A549 (cell line): ENCODE results near the gene ZCCHC24. TPM values are rescaled to one million over a fixed set of nuclear protein-coding genes. Genes with fewer than 3 reads are reported as not detected.

Experiments used
- ATAC-seq, 2 experiments: fragments of 200-7000 bp in 1 of 2; fragments of >200 bp in 1 of 2; cut with Nextera tagmentation in 1 of 2; cut with Tn5 transposase in 1 of 2; 3 replicates each; pipeline versions ENCODE4 v1.8.0 to v1.9.1; 2018 to 2020; ENCODE audit warnings: mild to moderate bottlenecking in 1 of 2, moderate library complexity in 1 of 2
- CTCF ChIA-PET: fragments of 300-600 bp; sonication (Branson Sonifier 250); formaldehyde crosslinking; extraction: SDS; loops from one replicate; lab custom pipeline; 2021; ENCODE audit warnings: antibody characterized with exemption, inconsistent platforms; lab: Yijun Ruan, JAX
- POLR2A ChIA-PET: fragments of 350-600 bp; formaldehyde crosslinking; extraction: SDS; loops from one replicate; lab custom pipeline; 2021; ENCODE audit warnings: antibody characterized with exemption, inconsistent platforms; lab: Yijun Ruan, JAX
- DNase-seq, 2 experiments: peaks; one replicate each; pipeline versions ENCODE4 v3.0.0 to v3.0.0-alpha.2; 2011 to 2016; ENCODE audit warnings: low read depth in 1 of 2, low spot score in 1 of 2
- FAIRE-seq: peaks from 2 replicates; lab custom pipeline; 2011; peaks lifted over from hg19 to GRCh38; lab: Jason Lieb, UNC
- H3K27ac ChIP-seq, 2 experiments: fragments of >200 bp; sonication (Bioruptor Twin); formaldehyde crosslinking; 3 replicates each; pipeline ENCODE4 v1.5.1; 2016 to 2017
- H3K4me1 ChIP-seq: fragments of >200 bp; sonication (Bioruptor Twin); formaldehyde crosslinking; 3 replicates; pipeline ENCODE4 v1.6.1; 2016
- H3K4me2 ChIP-seq: fragments of >200 bp; sonication (Bioruptor Twin); formaldehyde crosslinking; 3 replicates; pipeline ENCODE4 v1.6.1; 2016
- H3K4me3 ChIP-seq: fragments of >200 bp; sonication (Bioruptor Twin); formaldehyde crosslinking; 3 replicates; pipeline ENCODE4 v1.5.1; 2016
- H3K9me3 ChIP-seq: fragments of >200 bp; sonication (Bioruptor Twin); formaldehyde crosslinking; 3 replicates; pipeline ENCODE4 v1.6.1; 2016
- ATOH8 ChIP-seq: fragments of 250-450 bp; sonication (Bioruptor Pico); IDR thresholded peaks from 2 replicates; pipeline ENCODE4 v1.5.0; 2020; ENCODE audit warnings: low read depth, mild to moderate bottlenecking, moderate library complexity
- BHLHE40 ChIP-seq: IDR thresholded peaks from 2 replicates; pipeline ENCODE4 v1.6.1; 2012; ENCODE audit warnings: low read depth, low read length, inconsistent platforms
- CBX2 ChIP-seq: fragments of 200-600 bp; sonication (generic); IDR thresholded peaks from 2 replicates; pipeline ENCODE4 v1.6.1; 2016; ENCODE audit warnings: low read depth, mild to moderate bottlenecking, borderline replicate concordance
- CEBPB ChIP-seq, 2 experiments: fragments of >200 bp in 1 of 2; sonication (Bioruptor Twin) in 1 of 2; formaldehyde crosslinking in 1 of 2; IDR thresholded peaks; 2 replicates each; pipeline ENCODE4 v1.6.1; 2012 to 2016
- CHD2 ChIP-seq: fragments of 150-350 bp; IDR thresholded peaks from 2 replicates; pipeline ENCODE4 v1.6.1; 2014; ENCODE audit warnings: low read length; ENCODE audit not compliant: partially characterized antibody
- ELK1 ChIP-seq: fragments of 150-350 bp; IDR thresholded peaks from 2 replicates; pipeline ENCODE4 v1.6.1; 2014; ENCODE audit warnings: low read depth, mild to moderate bottlenecking, low read length
- EP300 ChIP-seq, 2 experiments: fragments of >200 bp; sonication (Bioruptor Twin); formaldehyde crosslinking; IDR thresholded peaks; 2 replicates in 1 of 2; 3 replicates in 1 of 2; pipeline ENCODE4 v1.6.1; 2016 to 2017
- GATA3 ChIP-seq: IDR thresholded peaks from 2 replicates; pipeline ENCODE4 v1.6.1; 2012; ENCODE audit warnings: borderline replicate concordance
- HOXB13 ChIP-seq: fragments of 250-450 bp; sonication (Bioruptor Pico); IDR thresholded peaks from 2 replicates; pipeline ENCODE4 v1.5.0; 2020; ENCODE audit warnings: low read depth, mild to moderate bottlenecking, moderate library complexity
- KDM1A ChIP-seq: fragments of 200-600 bp; sonication (generic); IDR thresholded peaks from 2 replicates; pipeline ENCODE4 v1.6.1; 2016; ENCODE audit warnings: low read depth, mild to moderate bottlenecking
- NPAS2 ChIP-seq: fragments of 250-450 bp; sonication (Bioruptor Pico); IDR thresholded peaks from 2 replicates; pipeline ENCODE4 v1.8.0; 2022; ENCODE audit warnings: mild to moderate bottlenecking, moderate library complexity, borderline replicate concordance
- NR3C1 ChIP-seq: fragments of >200 bp; sonication (Bioruptor Twin); formaldehyde crosslinking; IDR thresholded peaks from 3 replicates; pipeline ENCODE4 v1.6.1; 2017
- POLR2A ChIP-seq: IDR thresholded peaks from 2 replicates; pipeline ENCODE4 v1.6.1; 2012; ENCODE audit warnings: mild to moderate bottlenecking, low read length
- POLR2AphosphoS2 ChIP-seq: conservative IDR thresholded peaks from 2 replicates; pipeline ENCODE4 v1.6.1; 2012; ENCODE audit warnings: low read length, improper control_type of control experiment, inconsistent platforms
- RCOR1 ChIP-seq: fragments of 150-350 bp; IDR thresholded peaks from 2 replicates; pipeline ENCODE4 v1.6.1; 2014; ENCODE audit warnings: antibody characterized with exemption, low read length, low read depth
- REST ChIP-seq: fragments of 200-600 bp; sonication (generic); IDR thresholded peaks from 2 replicates; pipeline ENCODE4 v1.6.1; 2016; ENCODE audit warnings: antibody characterized with exemption, mild to moderate bottlenecking, moderate library complexity
- RNF2 ChIP-seq: fragments of 200-600 bp; sonication (generic); IDR thresholded peaks from 2 replicates; pipeline ENCODE4 v1.6.1; 2016; ENCODE audit warnings: low read depth, mild to moderate bottlenecking, antibody characterized with exemption, moderate library complexity, borderline replicate concordance
- TP53 ChIP-seq: fragments of 250-450 bp; sonication (Bioruptor Pico); IDR thresholded peaks from 2 replicates; pipeline ENCODE4 v1.5.0; 2021; ENCODE audit warnings: mild to moderate bottlenecking, moderate library complexity
- ZC3H11A ChIP-seq: fragments of 450-650 bp; IDR thresholded peaks from 2 replicates; pipeline ENCODE4 v1.6.1; 2014; ENCODE audit warnings: antibody characterized with exemption, mild to moderate bottlenecking
- ZSCAN20 ChIP-seq: fragments of 250-450 bp; sonication (Bioruptor Pico); IDR thresholded peaks from 2 replicates; pipeline ENCODE4 v1.8.0; 2022; ENCODE audit warnings: mild to moderate bottlenecking, moderate library complexity
- WGBS: methylation state at CpG from one replicate; pipeline ENCODE4 v1.1.6; 2017; ENCODE audit errors: missing lambda C conversion rate; 5-methylcytosine and 5-hydroxymethylcytosine counted together
- polyA plus RNA-seq, 4 experiments: library from polyadenylated mRNA; depleted of rRNA in 3 of 4; stranded (reverse); fragments of >200 nt; fragmentation: RNase III in 1 of 4; extraction: RNeasy Plus Mini Kit Qiagen cat#74134 plus additional on column Dnase treatment in 1 of 4; gene quantifications; 2 replicates in 3 of 4; 3 replicates in 1 of 4; pipeline ENCODE4 v1.2.3, GENCODE V29; 2011 to 2017
- TF ChIP-seq, protein P1 (sequence below): fragments of 250-450 bp; sonication (Bioruptor Pico); IDR thresholded peaks from 2 replicates; pipeline ENCODE4 v1.5.0; 2021; ENCODE audit warnings: mild to moderate bottlenecking, moderate library complexity, borderline replicate concordance
- TF ChIP-seq, protein P2 (sequence below): fragments of >200 bp; sonication (Bioruptor Twin); formaldehyde crosslinking; IDR thresholded peaks from 3 replicates; pipeline ENCODE4 v1.6.1; 2016
- TF ChIP-seq, protein P3 (sequence below): IDR thresholded peaks from 2 replicates; pipeline ENCODE4 v1.6.1; 2012

The ZCCHC24 gene
- polyA plus RNA-seq, 2 of the 4 experiments (the other 2 are of a cell fraction), result 2.4 to 4.2 TPM

GRCh38 chr10:79396520-79396919, 48.9 kb downstream of the ZCCHC24 start:
- WGBS, result 82% methylated on average over 5 of the region's 5 CpGs
- FAIRE-seq, result no peak
- no peak overlapping the region for H3K4me3 ChIP-seq
- H3K27ac ChIP-seq, result no peak overlapping the region
- CTCF ChIA-PET, result interaction anchor here (0.9 to 1.6 kb wide), 4 partner anchors 11 to 727 kb away, joined by 3 read pairs; no protein-coding TSS in a partner anchor
- H3K9me3 ChIP-seq, result no peaks in the 10 kb centered on the region
- DNase-seq, result no peak
- TF ChIP-seq REST (no peak), CHD2 (no peak), NPAS2 (no peak), POLR2A (no peak), GATA3 (no peak), ELK1 (no peak), RNF2 (no peak), POLR2AphosphoS2 (no peak), NR3C1 (no peak), ATOH8 (CRISPR knock-in tag) (no peak), KDM1A (no peak), EP300 (IDR thresholded peaks at IDR 0.05) (no peak), CBX2 (no peak), HOXB13 (CRISPR knock-in tag) (no peak)
- TF ChIP-seq, protein P1, sequence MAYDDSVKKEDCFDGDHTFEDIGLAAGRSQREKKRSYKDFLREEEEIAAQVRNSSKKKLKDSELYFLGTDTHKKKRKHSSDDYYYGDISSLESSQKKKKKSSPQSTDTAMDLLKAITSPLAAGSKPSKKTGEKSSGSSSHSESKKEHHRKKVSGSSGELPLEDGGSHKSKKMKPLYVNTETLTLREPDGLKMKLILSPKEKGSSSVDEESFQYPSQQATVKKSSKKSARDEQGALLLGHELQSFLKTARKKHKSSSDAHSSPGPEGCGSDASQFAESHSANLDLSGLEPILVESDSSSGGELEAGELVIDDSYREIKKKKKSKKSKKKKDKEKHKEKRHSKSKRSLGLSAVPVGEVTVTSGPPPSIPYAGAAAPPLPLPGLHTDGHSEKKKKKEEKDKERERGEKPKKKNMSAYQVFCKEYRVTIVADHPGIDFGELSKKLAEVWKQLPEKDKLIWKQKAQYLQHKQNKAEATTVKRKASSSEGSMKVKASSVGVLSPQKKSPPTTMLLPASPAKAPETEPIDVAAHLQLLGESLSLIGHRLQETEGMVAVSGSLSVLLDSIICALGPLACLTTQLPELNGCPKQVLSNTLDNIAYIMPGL, result no peak
- TF ChIP-seq, all 56 proteins: peak for 0
- Histone ChIP-seq H3K4me1 (no peaks in the 10 kb centered on the region), H3K4me2 (no peak overlapping the region)
- ATAC-seq, result no peak
- POLR2A ChIA-PET, result interaction anchor here (1.2 kb wide), 1 partner anchor 49 kb away, joined by 4 read pairs; the partner anchor contains the start of gene ZCCHC24

GRCh38 chr10:79394664-79395063, 50.8 kb downstream of the ZCCHC24 start:
- CTCF ChIA-PET, result interaction anchor here (0.6 to 1.6 kb wide), 3 partner anchors 19 to 112 kb away, joined by 3 to 4 read pairs (median 3); no protein-coding TSS in a partner anchor
- Histone ChIP-seq H3K27ac (no peak overlapping the region), H3K4me1 (no peaks in the 10 kb centered on the region), H3K4me2 (no peak overlapping the region), H3K4me3 (no peak overlapping the region), H3K9me3 (no peaks in the 10 kb centered on the region)
- FAIRE-seq (no peak), DNase-seq (no peak), ATAC-seq (no peak)
- 87% methylated on average over 5 of the region's 5 CpGs for WGBS
- POLR2A ChIA-PET, result no interaction called here
- no peak for TF ChIP-seq RCOR1
- no peak for TF ChIP-seq ZSCAN20
- no peak for TF ChIP-seq ZC3H11A
- TF ChIP-seq BHLHE40, result no peak
- TF ChIP-seq, protein P1, result no peak
- TF ChIP-seq, protein P2, sequence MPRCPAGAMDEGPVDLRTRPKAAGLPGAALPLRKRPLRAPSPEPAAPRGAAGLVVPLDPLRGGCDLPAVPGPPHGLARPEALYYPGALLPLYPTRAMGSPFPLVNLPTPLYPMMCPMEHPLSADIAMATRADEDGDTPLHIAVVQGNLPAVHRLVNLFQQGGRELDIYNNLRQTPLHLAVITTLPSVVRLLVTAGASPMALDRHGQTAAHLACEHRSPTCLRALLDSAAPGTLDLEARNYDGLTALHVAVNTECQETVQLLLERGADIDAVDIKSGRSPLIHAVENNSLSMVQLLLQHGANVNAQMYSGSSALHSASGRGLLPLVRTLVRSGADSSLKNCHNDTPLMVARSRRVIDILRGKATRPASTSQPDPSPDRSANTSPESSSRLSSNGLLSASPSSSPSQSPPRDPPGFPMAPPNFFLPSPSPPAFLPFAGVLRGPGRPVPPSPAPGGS, result no peak
- no peak for TF ChIP-seq TP53 (CRISPR knock-in tag)
- TF ChIP-seq REST, result no peak
- no peak for TF ChIP-seq CEBPB (IDR thresholded peaks at IDR 0.05)
- TF ChIP-seq, protein P3, sequence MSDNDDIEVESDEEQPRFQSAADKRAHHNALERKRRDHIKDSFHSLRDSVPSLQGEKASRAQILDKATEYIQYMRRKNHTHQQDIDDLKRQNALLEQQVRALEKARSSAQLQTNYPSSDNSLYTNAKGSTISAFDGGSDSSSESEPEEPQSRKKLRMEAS, result no peak
